Stimulated activated CD8-positive, alpha-beta memory T cell treated with anti-CD3 and anti-CD28 coated beads, Interleukin-12 subunit alpha, Interleukin-12 subunit beta, amount 100 ng/mL, for 1 hour (primary cell): ENCODE results near the gene LRRC4C.
"Not testable (repeated sequence)": the region's sequence is repeated elsewhere in the genome, so short reads cannot be mapped to it uniquely, and the experiment has no call there.

Experiments
- DNase-seq: peaks from one replicate; pipeline ENCODE4 v3.0.0-alpha.2; 2020; ENCODE audit warnings: low read depth

LRRC4C gene

DNA sequence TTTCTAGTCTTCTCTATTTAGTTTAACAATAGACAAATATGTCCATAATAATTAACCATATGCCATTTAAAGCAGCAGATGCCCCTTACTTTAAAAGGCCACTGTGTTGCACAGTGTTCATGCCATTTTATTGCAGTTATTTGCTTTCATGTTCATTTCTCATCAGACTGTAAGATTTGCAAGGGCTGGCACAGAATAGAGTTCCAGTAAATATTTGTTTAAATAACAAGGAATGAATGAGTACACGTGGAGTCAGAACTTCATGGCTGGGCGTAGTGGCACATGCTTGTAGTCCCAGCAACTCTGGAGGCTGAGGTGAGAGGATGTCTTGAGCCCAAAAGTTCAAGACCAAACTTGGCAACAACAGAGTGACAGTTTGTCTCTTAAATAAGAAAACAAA lies 1228.6 kb downstream of the LRRC4C start:
- DNase-seq = no peak

- DNase-seq = no peak
Measured at GRCh38 chr11:40228662-40229061, 1230.8 kb downstream of the LRRC4C start.

- DNase-seq = no peak
Measured at GRCh38 chr11:40227730-40228129, 1231.7 kb downstream of the LRRC4C start.

DNA sequence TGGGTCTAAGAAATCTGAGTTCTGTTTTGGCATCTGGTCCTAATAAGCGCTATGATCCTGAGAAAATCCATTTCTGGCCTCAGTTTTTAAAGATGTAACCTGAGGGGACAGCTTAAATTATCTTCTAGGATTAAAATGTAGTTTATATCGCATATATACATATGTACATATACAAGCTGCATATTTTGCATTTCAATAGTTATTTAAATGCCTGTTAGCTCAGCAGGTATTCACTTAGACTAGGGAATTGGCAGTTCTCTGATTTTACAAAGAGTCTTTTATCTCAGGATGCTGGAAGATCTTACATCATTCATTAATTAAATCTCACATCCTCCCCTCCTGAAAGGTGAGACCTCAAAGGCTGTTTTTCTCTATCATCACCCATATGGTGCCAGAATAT lies 1232.8 kb downstream of the LRRC4C start:
- DNase-seq = no peak

DNA sequence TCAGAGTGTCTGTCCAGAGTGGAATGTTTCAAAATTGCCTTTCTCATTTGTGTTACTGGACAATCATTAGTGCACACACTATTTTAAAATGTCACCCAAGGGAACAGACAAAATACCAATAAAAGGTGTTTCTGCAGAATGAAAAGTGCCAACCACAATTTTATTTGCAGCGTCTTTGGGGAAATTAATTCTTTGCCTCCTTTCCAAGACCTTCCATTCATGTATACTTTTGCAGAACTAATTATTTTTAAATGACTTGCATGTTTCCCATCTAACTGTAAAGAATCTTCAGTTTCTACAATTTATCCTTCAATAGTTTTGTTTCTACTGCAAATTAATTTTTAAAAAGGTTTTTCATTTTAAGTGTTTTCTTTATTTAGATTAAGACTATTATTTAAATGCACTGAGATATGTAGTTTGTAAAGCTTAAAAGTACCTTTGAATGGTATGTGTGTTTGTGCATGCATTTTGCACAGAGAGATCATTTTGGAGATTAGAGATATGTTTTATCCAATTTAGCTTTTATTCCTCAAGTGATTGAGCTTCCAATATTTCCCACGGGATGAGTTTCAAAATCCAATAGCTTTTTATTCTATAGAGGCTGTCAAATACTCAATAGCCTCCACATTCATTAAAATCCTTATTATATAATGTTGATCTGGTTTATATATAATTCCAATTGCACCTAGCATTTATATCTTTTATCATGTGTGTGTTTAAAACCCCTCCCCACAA lies 1235.7 kb downstream of the LRRC4C start:
- DNase-seq = no peak

GRCh38 chr11:40219401-40219800 lies 1240.1 kb downstream of the LRRC4C start:
- no peak for DNase-seq

DNA sequence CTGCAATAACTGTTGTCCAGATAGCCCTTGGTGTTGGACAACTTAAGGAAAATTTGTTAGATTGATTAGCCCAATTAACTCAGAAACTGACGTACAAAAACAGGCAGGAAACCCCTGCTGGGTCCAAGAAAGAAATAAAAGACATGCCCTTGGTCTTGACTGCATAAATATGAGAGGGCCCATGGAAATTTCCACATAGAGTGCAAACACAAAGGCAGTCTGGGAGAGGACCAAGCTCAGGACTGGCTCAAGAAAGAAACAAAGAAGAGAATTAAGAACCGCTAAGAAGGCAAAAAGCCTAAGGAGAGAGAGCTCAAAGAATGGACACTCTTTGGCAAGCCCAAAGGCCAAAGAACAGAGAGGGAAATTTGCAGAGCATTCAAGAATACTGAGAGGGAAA lies 1243.9 kb downstream of the LRRC4C start:
- DNase-seq = no peak

GRCh38 chr11:40207416-40207815 lies 1252.0 kb downstream of the LRRC4C start:
- no peak for DNase-seq

DNA sequence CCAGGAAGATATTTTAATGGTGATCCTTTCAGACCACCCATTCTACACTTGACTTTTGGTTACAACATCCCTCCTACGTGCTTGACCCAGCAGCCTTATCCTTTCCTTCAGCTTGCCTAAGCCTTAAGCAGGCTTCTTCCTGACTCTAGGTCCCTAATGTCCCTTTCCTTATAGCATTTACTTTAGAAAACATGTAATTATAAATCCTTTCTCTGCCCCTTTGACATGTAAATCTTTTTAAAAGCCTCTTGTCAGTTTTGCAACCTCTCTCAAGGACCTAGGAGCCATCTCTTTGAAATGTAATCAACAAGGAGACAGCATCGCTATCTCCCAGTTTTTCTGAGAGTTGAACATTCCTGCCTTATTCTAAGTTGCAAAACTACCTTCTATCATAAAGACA lies 1255.2 kb downstream of the LRRC4C start:
- no peak for DNase-seq

DNA sequence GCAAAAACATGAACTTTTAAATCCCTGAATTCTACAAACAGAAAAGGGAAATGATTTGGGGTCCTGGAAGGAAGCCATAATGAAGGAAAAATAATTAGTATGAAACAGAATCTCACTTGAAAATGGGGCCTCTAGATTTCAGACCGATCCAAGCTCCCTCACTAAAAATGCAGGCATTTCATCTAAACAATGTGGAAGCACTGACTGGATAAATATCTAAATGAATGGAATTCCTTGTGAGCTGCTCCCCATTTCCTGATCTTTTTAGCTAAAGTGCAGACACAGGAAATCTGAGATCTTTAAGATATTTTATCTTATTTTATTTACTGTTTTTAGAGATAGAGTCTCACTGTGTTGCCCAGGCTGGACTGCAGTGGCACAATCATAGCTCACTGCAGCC lies 1255.8 kb downstream of the LRRC4C start:
- DNase-seq = no peak

DNA sequence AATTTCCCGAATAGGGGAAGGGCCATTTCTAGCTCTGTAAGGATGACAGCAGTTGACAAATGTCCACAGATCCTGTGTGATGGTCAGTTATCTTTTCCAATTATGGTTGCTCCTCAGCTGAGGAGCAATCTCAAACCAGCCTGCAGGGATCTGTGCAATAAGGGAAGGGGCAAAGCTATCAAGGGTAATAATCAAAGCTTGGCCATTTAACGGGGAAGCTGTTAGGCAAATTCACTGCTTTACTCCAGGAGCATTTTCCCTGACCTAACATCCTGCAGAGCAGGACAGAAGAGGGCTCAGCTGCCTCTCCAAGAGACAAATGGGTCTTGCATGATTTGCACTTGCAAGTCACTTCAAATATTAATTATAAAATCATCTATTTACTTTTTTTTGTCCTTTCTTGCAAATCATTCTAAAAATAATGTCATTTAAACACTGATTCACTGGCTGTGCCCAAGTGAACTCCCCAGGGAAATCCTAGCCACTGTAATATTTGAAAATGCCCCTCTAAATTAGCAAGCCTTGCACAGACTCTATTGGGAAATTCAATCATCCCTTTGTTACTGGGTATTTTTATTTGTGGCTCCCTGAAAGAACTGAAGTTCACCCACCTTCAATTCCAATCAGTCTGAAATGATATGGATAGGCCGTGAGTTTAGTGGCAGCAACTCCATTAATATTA lies 1256.7 kb downstream of the LRRC4C start:
- DNase-seq = no peak

DNA sequence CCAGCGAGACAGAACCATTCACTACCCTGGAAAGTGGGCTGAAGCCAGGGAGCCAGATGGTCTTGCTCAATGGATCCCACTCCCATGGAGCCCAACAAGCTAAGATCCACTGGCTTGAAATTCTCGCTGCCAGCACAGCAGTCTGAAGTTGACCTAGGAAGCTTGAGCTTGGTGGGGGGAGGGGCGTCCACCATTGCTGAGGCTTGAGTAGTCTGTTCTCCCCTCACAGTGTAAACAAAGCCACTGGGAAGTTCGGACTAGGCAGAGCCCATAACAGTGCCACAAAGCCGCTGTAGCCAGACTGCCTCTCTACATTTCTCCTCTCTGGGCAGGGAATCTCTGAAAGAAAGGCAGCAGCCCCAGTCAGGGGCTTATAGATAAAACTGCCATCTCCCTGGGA lies 1266.9 kb downstream of the LRRC4C start:
- DNase-seq = not testable (repeated sequence)

- no peak for DNase-seq
Measured at GRCh38 chr11:40190294-40190693, 1269.2 kb downstream of the LRRC4C start.

DNA sequence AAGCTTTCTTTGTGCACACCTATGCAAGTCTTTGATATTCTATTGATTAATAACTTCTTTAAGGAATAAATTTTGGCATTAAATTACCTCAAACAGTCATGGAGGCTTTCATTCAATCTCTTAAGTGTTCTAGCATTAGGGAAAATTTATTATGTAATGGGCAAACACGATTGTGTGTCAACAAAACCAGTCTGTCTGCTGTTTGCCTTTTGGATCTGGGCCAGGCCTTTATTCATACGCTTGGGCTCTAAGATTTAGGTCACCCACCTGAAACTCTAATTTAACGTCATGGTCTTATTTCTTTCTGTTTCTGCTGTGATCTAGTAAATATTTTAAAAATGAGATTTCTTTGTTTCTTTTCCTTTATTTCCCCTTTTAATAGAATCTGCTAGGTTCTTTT lies 1270.6 kb downstream of the LRRC4C start:
- no peak for DNase-seq

DNA sequence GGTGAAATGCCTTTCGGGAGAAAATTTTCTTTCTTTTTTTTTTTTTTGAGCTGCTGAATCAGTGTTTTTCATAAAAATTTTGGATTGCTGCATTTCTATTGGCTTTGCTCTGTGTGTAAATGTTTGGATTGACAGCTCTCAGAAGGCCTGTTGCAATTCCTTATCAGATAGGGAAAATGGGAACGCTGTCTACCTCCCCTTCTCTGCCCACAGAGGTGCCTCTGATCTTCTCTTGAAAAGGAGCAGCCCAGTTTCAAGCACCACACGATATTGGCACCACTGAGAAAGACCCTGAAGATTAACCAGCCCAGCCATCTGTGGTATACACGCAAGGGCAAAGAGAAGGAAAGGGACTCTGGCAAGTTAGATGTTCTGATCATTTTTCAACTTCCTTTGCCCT lies 1272.2 kb downstream of the LRRC4C start:
- no peak for DNase-seq

DNA sequence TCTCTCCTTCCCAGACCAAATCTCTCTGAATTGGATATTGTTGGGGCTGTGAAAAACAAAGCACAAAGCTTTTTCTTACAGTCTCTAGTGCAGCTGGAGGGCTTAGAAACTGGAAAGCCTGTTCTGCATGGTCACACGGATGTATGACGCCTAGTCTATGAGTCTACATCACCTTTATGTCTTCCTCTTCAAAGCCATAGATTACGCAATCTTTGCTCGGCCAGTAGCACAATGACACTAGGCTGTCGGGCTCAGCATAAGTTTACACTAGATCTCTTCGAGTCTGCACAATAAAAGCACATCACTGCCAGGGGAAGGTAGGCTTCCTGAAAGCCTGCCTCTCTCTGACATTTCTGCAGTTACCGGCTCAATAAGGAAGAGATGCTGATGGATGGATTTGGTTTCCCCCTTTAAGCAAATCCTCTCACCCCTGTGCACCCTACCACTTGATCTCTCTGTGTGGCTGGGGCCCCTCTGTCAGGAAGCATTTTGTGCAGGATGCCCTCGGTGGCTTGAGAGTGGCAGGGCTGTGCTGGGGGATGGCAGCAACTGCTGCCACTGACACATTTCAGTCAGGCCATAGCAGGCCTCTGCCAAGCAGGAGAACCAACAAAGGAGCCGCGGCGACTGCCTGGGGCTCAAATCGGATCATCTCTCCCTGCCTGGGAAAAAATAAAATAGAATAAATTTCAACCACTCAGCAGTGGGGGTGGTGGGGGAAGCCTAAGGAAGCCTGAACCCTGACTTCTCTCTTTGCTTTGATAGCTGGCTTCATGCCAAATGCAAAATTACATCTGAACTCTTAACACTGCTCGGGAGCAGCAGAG lies 1272.8 kb downstream of the LRRC4C start:
- no peak for DNase-seq

DNA sequence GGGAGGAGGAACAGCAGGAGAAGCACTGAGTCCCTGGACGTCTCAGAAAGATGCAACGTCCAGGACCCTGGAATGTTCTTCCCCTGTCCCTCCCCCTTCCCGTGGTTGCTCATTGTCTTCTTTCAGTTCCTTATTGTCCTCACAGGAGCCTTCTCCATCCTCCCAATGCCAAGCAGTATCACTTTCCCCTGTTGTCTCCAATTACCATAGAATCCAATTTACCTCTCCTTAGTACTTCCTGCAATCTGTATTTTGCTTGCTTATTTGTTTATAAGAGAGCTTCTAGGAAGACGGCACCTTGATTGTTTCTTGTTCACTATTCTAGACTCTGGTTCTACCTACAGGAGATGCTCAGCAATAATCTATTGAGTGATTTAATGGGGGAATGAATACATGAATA lies 1273.7 kb downstream of the LRRC4C start:
- DNase-seq = no peak

DNA sequence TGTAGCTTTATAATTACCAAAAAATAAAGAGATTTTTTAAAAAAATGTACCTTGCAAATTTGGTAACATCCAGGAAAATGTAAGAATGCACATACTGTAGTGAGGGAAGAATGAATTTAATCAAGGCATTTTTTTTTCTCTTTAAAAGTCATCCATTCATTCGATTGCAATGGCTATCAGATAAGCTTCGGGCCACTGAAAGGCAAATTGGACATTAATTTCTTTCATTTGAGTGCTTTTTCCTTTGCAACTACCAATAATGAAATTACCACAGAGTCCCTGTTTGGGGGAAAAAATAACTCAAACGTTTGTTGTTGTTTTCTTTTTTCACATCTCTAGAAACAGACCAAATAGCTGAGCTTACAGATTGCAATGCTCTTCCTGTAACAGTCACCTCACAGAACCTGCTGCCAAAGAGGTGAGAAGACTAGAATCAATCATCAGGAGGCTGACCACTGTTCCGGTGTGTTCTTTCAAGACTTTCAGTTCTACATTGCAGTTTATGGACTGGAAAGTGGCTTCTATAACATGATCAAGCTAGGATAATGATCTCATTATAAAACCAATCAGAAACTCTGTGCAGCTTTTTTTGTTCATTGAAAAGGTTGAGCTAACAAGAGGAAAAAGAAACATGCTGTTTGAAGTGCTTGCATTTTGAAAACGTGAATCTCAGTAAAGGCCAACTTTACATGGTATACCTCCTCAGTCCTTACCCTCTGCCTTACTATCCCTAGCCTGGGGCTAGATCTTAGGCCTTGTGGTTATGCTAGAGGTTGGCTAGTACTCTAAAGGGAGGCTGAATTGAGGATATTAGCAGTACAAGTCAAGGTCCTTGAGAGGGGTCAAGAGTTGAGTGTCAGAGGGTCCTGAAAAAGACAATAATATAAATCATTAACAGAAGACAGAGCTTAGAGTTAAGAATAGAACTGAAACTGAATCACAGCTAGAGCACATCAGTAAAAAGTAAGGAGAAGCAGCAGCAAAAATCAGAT lies 1276.1 kb downstream of the LRRC4C start:
- no peak for DNase-seq

DNA sequence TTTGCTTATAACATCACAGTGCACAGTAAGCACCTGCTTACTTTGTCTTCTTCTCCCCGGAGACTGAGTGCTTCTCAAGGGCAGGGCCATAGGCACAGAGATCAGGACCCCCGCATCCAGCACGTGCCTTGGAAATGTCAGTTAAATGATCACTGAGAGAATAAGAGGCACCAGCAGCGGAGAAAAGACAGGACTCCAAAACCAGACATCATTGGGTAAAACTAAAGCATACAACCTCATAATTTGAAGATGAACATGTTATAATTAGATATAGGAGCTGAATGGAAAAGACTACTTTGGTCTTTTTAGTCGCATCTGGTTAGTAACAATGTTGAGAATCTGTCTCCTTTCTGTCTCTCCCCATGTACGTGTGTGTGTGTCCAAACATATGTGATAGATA lies 1279.9 kb downstream of the LRRC4C start:
- DNase-seq = no peak

DNA sequence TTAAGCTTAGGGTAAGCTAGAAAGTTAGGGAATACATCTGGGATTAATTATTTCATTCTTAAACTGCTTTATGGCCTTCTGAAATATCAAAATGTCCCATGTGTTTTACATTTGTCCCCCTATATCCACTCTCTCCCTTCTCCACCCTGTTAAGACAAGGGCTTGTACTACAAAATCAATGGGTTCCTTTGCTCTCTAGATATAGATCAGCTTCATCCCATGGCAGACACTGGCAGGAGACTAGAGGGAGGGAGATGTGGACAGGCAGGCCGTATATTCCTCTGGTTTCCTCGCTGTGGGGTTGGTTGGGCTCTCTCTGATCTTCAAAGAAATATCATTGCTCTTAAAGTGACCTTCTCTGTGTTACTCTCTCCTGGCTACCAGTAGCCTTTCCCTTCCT lies 1281.0 kb downstream of the LRRC4C start:
- no peak for DNase-seq

DNA sequence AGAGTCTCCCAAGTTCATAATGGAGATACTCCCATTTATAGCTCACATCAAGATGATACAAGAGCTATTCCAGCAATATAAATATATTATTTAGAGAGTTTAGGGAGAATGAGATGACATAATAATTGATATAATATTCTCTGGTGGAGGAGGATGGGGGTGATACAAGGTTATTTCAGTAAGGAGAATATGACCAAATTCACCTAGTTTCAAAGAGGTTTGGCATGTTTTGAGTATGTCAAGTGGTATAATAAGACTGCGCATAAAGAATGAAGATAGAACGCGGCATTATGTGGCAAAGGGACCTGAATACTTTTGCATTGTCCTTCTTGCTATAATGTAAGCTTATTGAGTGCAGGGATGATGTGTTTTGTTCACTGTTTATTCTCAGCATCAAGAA lies 1283.5 kb downstream of the LRRC4C start:
- no peak for DNase-seq

DNA sequence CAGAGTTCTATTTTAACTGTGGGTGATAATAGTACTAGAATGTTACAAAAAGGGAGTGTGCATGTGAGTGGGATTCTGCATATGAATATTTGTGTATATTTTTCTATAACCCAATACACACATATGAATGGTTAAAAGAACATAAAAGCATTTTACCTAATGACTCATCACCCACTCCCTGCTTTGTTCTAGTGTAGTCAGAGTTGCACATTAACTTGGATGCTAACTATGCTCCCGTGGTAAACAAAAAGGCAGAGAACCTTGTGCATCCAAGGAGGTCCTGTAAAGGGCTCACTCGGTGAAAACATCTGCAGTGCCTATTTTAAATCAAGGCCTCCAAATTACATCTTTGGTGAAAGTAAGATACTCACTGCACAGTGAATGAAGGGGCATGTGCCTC lies 1289.4 kb downstream of the LRRC4C start:
- no peak for DNase-seq
